ENCODE results near the gene BABAM2. TPM values are rescaled to one million over a fixed set of nuclear protein-coding genes. Genes with fewer than 3 reads are reported as not detected.
A peak's percentile ranks its signal among the peaks of the same experiment; 100 is the strongest.

BABAM2 gene
- total and polyA plus RNA-seq, 7 experiments from 2014 or later, result 34.2 to 58.2 (median 44.2) TPM

DNA sequence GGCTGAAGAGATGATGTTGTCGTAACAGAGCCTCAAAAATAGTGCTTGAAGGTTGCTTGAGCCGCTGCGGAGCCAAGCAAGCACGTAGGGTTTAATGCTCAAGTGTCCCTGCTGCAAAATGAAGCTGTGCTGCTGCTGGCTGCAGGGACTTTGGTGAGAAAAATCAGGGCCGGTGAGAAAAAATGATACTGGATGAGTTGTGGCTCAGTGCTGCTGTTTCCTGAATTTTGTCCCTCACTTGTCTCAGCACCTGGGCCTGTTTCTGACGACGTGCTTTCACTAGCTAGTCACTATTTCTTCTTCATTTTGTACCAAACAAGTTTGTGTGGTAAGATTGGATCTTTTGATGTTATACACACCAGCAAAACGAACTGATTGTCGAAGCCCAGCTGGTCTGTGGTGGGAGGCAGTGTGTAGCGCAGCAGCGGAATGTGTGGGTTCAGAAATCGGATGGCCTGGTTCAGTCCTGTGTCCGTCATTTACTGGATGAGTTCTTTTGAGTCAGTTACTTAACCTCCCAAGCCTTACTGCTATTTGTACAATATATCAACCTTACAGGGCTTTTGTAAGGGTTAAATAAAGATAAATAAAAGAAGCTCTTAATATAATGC lies 329.3 kb downstream of the BABAM2 start:
- H3K9me3 Mint-ChIP-seq, result peaks cover 0 to 2% (median 0%) of the 10 kb centered on the region in 11 donors
- ATAC-seq (no peak), DNase-seq (no peak)
- no peak overlapping the region for H3K27ac Mint-ChIP-seq
- Histone ChIP-seq H3K27me3 (ENCODE audit: control insufficient read depth in 2 of 2, insufficient read depth in 2 of 2, low read length in 2 of 2) (no peaks in the 10 kb centered on the region), H3K4me1 (ENCODE audit: control insufficient read depth in 2 of 2, insufficient read depth in 2 of 2, low read length in 2 of 2) (no peaks in the 10 kb centered on the region), H3K9me3 (ENCODE audit: control insufficient read depth in 2 of 3, low read length in 3 of 3) (no peaks in the 10 kb centered on the region), H3K4me3 (ENCODE audit: low read length) (no peak overlapping the region), H3K36me3 (ENCODE audit: control insufficient read depth in 2 of 3, insufficient read depth in 3 of 3, low read length in 3 of 3) (no peaks in the 10 kb centered on the region), H3K27ac (ENCODE audit: low read depth, low read length) (no peak overlapping the region)
- peaks cover 3 to 17% (median 10%) of the 10 kb centered on the region in 7 donors for H3K4me1 Mint-ChIP-seq
- peaks cover 0 to 8% (median 6%) of the 10 kb centered on the region in 5 donors for H3K36me3 Mint-ChIP-seq
- intact Hi-C loops (cut with micrococcal nuclease), result no loop called here
- H3K4me3 Mint-ChIP-seq, result no peak overlapping the region
- CTCF ChIA-PET, result no interaction called here
- H3K27me3 Mint-ChIP-seq, result no peaks in the 10 kb centered on the region
- POLR2A ChIA-PET, result no interaction called here

DNA sequence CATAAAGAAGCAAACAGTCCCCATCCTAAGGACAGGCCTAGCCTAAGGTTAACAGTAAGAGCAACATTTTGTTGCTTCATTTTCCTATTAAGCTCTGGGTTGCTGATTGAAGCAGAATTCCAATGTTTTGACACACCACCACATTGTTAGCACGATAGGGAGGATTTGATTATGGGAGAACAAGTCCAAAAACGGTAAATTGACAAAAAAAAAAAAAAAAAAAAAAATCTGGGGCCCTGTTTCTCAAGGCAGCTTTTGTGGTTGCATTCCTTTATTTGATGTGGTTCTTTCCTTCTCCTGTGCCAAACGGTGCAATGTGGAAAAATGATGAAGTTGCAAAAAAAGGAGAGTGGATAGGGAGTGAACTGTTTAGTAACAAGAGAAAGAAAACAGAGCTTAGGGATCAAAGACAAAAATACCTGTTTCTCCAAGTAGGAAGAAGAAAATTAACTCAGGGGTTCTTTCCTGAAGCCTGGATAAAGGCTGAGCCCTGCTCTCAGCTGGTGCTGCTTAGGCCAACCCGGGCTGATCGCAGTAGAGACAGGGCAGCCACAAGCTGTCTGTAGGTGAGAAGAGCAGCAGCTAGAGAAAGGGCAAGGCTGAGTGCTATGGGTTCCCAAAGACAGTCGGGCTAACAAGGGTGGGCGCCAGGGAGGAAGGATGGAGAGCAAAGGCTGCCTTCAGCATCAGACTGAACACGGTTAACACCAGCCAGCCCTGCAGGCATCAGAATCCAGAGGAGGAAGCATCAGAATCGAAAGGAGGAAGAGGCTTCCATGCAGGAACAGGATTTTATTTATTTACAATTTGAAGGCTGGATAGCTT lies 334.3 kb downstream of the BABAM2 start:
- Histone ChIP-seq H3K4me1 (ENCODE audit: control insufficient read depth in 2 of 2, insufficient read depth in 2 of 2, low read length in 2 of 2) (no peaks in the 10 kb centered on the region), H3K9me3 (ENCODE audit: control insufficient read depth in 2 of 3, low read length in 3 of 3) (no peaks in the 10 kb centered on the region), H3K27me3 (ENCODE audit: control insufficient read depth in 2 of 2, insufficient read depth in 2 of 2, low read length in 2 of 2) (no peaks in the 10 kb centered on the region), H3K4me3 (ENCODE audit: low read length) (no peak overlapping the region), H3K27ac (ENCODE audit: low read depth, low read length) (no peak overlapping the region), H3K36me3 (ENCODE audit: control insufficient read depth in 2 of 3, insufficient read depth in 3 of 3, low read length in 3 of 3) (no peaks in the 10 kb centered on the region)
- no peak overlapping the region for H3K4me3 Mint-ChIP-seq
- intact Hi-C loops (cut with micrococcal nuclease), result no loop called here
- ATAC-seq (no peak), DNase-seq (no peak)
- CTCF ChIA-PET, result no interaction called here
- POLR2A ChIA-PET, result no interaction called here
- peak overlapping the region in 1 of 9 donors; percentile 75 for H3K27ac Mint-ChIP-seq
- peaks cover 4 to 23% (median 6%) of the 10 kb centered on the region in 7 donors for H3K4me1 Mint-ChIP-seq
- H3K9me3 Mint-ChIP-seq, result no peaks in the 10 kb centered on the region
- peaks cover 3 to 21% (median 11%) of the 10 kb centered on the region in 5 donors for H3K36me3 Mint-ChIP-seq
- no peaks in the 10 kb centered on the region for H3K27me3 Mint-ChIP-seq

DNA sequence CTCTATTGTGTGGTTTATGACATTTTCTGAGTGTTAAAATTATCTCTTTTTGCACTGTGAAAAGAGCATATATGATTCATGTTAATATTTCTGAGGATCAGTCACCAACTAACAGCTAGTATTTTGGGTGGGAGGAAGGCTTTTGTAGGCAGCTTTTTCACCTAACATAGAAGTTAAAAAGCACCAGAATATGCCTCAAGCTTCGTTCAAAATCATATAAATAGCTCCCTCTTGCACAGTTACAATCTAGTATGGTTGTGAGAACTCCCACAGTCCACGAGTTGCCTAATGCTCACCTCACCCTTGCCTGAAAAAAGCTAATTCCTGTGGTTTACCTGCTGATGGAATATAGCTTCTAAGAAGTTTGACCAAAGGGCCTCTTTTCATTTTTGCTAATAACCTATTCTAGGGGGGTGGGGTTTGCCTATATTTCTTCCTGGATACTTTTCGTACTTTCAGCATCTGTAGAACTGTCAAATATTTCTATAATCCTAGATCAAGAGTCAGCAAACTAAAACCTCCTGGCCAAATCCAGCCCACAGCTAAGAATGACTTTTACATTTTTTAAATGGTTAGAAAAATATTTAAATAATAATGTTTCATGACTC lies 335.0 kb downstream of the BABAM2 start:
- Histone ChIP-seq H3K9me3 (ENCODE audit: control insufficient read depth in 2 of 3, low read length in 3 of 3) (no peaks in the 10 kb centered on the region), H3K27ac (ENCODE audit: low read depth, low read length) (no peak overlapping the region)
- CTCF ChIA-PET, result no interaction called here

DNA sequence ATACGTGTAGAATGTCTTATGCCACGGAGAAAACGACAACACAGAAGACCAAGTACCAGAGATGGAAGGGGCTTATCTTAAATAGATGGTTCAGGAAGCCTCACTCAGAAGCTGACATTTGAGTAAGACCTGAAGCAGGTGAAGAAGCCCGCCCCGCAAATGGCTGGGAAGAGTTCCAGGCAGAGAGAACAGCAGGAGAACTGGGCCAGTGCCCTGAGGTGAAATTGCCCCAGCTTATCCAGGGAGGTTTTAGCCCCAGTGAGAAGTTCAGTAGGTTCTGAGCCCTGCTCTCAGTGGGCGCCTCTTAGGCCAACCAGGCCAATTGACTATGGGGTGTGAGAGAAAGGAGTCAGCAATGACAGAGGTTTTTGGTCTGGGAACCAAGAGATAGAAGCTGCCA lies 336.0 kb downstream of the BABAM2 start:
- Histone ChIP-seq H3K4me3 (ENCODE audit: low read length) (no peak overlapping the region), H3K27ac (ENCODE audit: low read depth, low read length) (no peak overlapping the region), H3K36me3 (ENCODE audit: control insufficient read depth in 2 of 3, insufficient read depth in 3 of 3, low read length in 3 of 3) (no peaks in the 10 kb centered on the region), H3K4me1 (ENCODE audit: control insufficient read depth in 2 of 2, insufficient read depth in 2 of 2, low read length in 2 of 2) (no peaks in the 10 kb centered on the region), H3K27me3 (ENCODE audit: control insufficient read depth in 2 of 2, insufficient read depth in 2 of 2, low read length in 2 of 2) (no peaks in the 10 kb centered on the region), H3K9me3 (ENCODE audit: control insufficient read depth in 2 of 3, low read length in 3 of 3) (no peaks in the 10 kb centered on the region)
- no peak for DNase-seq
- Mint-ChIP-seq H3K9me3 (no peaks in the 10 kb centered on the region), H3K36me3 (peaks cover 3 to 20% (median 10%) of the 10 kb centered on the region in 5 donors), H3K4me3 (no peak overlapping the region), H3K27ac (peak overlapping the region in 1 of 9 donors; percentile 33), H3K27me3 (no peaks in the 10 kb centered on the region), H3K4me1 (peaks cover 0 to 22% (median 5%) of the 10 kb centered on the region in 7 donors)
- intact Hi-C loops (cut with micrococcal nuclease), result no loop called here
- ChIA-PET CTCF (no interaction called here), POLR2A (no interaction called here)
- no peak for ATAC-seq

More for the DNA sequence above, 335.0 kb downstream of the BABAM2 start:
- no peak overlapping the region for H3K4me3 ChIP-seq (ENCODE audit: low read length)
- intact Hi-C loops (cut with micrococcal nuclease), result no loop called here
- DNase-seq (no peak), ATAC-seq (no peak)
- Mint-ChIP-seq H3K4me1 (peaks cover 0 to 22% (median 6%) of the 10 kb centered on the region in 7 donors), H3K27me3 (no peaks in the 10 kb centered on the region), H3K4me3 (no peak overlapping the region), H3K9me3 (no peaks in the 10 kb centered on the region), H3K27ac (no peak overlapping the region), H3K36me3 (peaks cover 3 to 21% (median 11%) of the 10 kb centered on the region in 5 donors)
- POLR2A ChIA-PET, result interaction anchor here (0.6 kb wide), 1 partner anchor 84 kb away, joined by 3 read pairs; no protein-coding TSS in a partner anchor
- no peaks in the 10 kb centered on the region for H3K4me1 ChIP-seq (ENCODE audit: control insufficient read depth in 2 of 2, insufficient read depth in 2 of 2, low read length in 2 of 2)
- H3K27me3 ChIP-seq (ENCODE audit: control insufficient read depth in 2 of 2, insufficient read depth in 2 of 2, low read length in 2 of 2), result no peaks in the 10 kb centered on the region
- H3K36me3 ChIP-seq (ENCODE audit: control insufficient read depth in 2 of 3, insufficient read depth in 3 of 3, low read length in 3 of 3), result no peaks in the 10 kb centered on the region

DNA sequence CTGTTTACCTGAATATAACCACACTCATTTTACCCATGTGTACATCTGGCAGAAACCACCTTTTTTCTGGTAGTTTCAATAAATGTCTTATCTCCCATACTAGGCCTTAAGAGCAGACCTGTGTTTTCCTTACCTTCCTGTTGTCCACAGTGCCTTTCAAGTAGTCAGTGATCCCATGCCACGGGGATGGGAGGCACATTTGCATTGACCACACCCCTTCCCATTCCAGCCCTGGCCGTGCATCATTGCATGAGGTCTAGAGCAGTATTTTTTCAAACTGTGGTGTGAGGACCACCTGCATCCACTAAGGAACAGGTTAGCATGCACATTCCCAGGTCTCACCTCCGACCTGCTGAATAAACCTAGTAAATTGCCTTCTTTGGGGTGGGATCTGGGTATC lies 337.0 kb downstream of the BABAM2 start:
- peaks cover 0 to 23% (median 5%) of the 10 kb centered on the region in 7 donors for H3K4me1 Mint-ChIP-seq
- H3K36me3 ChIP-seq (ENCODE audit: control insufficient read depth in 2 of 3, insufficient read depth in 3 of 3, low read length in 3 of 3), result no peaks in the 10 kb centered on the region
- no peak for DNase-seq
- H3K4me1 ChIP-seq (ENCODE audit: control insufficient read depth in 2 of 2, insufficient read depth in 2 of 2, low read length in 2 of 2), result no peaks in the 10 kb centered on the region
- H3K36me3 Mint-ChIP-seq, result peaks cover 3 to 20% (median 11%) of the 10 kb centered on the region in 5 donors
- no peak for ATAC-seq
- CTCF ChIA-PET, result interaction anchor here (0.5 kb wide), 1 partner anchor 44 kb away, joined by 3 read pairs; no protein-coding TSS in a partner anchor
- no peaks in the 10 kb centered on the region for H3K27me3 ChIP-seq (ENCODE audit: control insufficient read depth in 2 of 2, insufficient read depth in 2 of 2, low read length in 2 of 2)
- POLR2A ChIA-PET, result no interaction called here
- H3K27ac Mint-ChIP-seq, result peak overlapping the region in 1 of 9 donors; percentile 21
- H3K9me3 ChIP-seq (ENCODE audit: control insufficient read depth in 2 of 3, low read length in 3 of 3), result no peaks in the 10 kb centered on the region
- H3K4me3 Mint-ChIP-seq, result no peak overlapping the region
- no peak overlapping the region for H3K27ac ChIP-seq (ENCODE audit: low read depth, low read length)
- no peaks in the 10 kb centered on the region for H3K9me3 Mint-ChIP-seq
- intact Hi-C loops (cut with micrococcal nuclease), result no loop called here
- H3K27me3 Mint-ChIP-seq, result no peaks in the 10 kb centered on the region
- H3K4me3 ChIP-seq (ENCODE audit: low read length), result no peak overlapping the region

DNA sequence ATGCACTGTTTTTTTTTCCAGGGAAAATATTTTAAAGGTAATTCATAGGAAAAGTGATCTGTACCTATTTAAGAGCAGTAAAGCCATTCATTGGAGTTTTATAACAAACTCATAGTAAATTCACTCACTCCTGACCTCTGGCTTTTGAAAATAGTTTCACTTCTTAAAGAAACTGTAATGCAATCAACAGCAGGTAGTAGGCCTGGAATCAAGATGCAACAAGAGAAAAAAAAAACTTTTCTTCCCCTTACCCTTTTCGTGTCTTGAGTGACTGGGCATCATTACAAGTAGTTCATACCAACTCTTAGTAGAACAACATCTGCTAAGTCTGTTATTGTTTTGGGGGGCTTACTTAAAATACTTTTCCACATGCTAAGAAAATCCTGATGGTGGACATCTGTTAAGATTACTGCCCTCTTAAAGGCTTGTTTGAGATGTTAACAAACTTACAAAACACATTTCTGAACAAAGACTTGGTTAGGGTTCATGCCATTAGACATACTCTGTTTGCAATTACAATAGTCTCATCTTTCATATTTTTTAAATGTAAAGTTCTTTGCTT lies 338.0 kb downstream of the BABAM2 start:
- Mint-ChIP-seq H3K4me1 (peaks cover 0 to 23% (median 2%) of the 10 kb centered on the region in 7 donors), H3K4me3 (no peak overlapping the region), H3K9me3 (no peaks in the 10 kb centered on the region), H3K27ac (no peak overlapping the region), H3K36me3 (peaks cover 3 to 22% (median 11%) of the 10 kb centered on the region in 5 donors), H3K27me3 (no peaks in the 10 kb centered on the region)
- Histone ChIP-seq H3K4me3 (ENCODE audit: low read length) (no peak overlapping the region), H3K36me3 (ENCODE audit: control insufficient read depth in 2 of 3, insufficient read depth in 3 of 3, low read length in 3 of 3) (no peaks in the 10 kb centered on the region), H3K4me1 (ENCODE audit: control insufficient read depth in 2 of 2, insufficient read depth in 2 of 2, low read length in 2 of 2) (no peaks in the 10 kb centered on the region), H3K9me3 (ENCODE audit: control insufficient read depth in 2 of 3, low read length in 3 of 3) (no peaks in the 10 kb centered on the region), H3K27me3 (ENCODE audit: control insufficient read depth in 2 of 2, insufficient read depth in 2 of 2, low read length in 2 of 2) (no peaks in the 10 kb centered on the region), H3K27ac (ENCODE audit: low read depth, low read length) (no peak overlapping the region)
- no peak for ATAC-seq
- ChIA-PET POLR2A (no interaction called here), CTCF (no interaction called here)
- intact Hi-C loops (cut with micrococcal nuclease), result no loop called here
- peak in 1 of 9 donors; percentile 4 for DNase-seq
